ENCODE data around the gene IDH1. TPM values are rescaled to one million over a fixed set of nuclear protein-coding genes. Genes with fewer than 3 reads are reported as not detected.
"Not testable (repeated sequence)": the region's sequence is repeated elsewhere in the genome, so short reads cannot be mapped to it uniquely, and the experiment has no call there.

The IDH1 gene
- 123 and 130 TPM in 2 replicates for polyA plus RNA-seq (2014; cell fraction: cytosol; rRNA removed)
- 64.9 and 71.1 TPM in 2 replicates for polyA plus RNA-seq (2014; cell fraction: nucleus; rRNA removed)

GRCh38 chr2:208254871-208255556 lies at the start of gene IDH1:
Gene IDH1 (minus strand): TSS chr2:208255071. CDS start chr2:208251551, 3,520 bp downstream.
- DNase-seq (ENCODE audit: low spot score) = peak; percentile 93

GRCh38 chr2:208304157-208304556 lies 49.3 kb upstream of the IDH1 start:
- DNase-seq (ENCODE audit: low spot score) = no peak

GRCh38 chr2:208300847-208301618 lies 46.2 kb upstream of the IDH1 start:
- DNase-seq (ENCODE audit: low spot score) = no peak

GRCh38 chr2:208297961-208298360 lies 43.1 kb upstream of the IDH1 start:
- no peak for DNase-seq (ENCODE audit: low spot score)

GRCh38 chr2:208296610-208297009 lies 41.7 kb upstream of the IDH1 start:
- DNase-seq (ENCODE audit: low spot score) = no peak

- no peak for DNase-seq (ENCODE audit: low spot score)
Observed at GRCh38 chr2:208295834-208296233, 41.0 kb upstream of the IDH1 start.

- DNase-seq (ENCODE audit: low spot score) = no peak
Observed at GRCh38 chr2:208294482-208295024, 39.7 kb upstream of the IDH1 start.

GRCh38 chr2:208285853-208286252 lies 31.0 kb upstream of the IDH1 start:
- no peak for DNase-seq (ENCODE audit: low spot score)

- no peak for DNase-seq (ENCODE audit: low spot score)
Observed at GRCh38 chr2:208280933-208281332, 26.1 kb upstream of the IDH1 start.

GRCh38 chr2:208280234-208280633 lies 25.4 kb upstream of the IDH1 start:
- DNase-seq (ENCODE audit: low spot score) = no peak

GRCh38 chr2:208279236-208279635 lies 24.4 kb upstream of the IDH1 start:
- DNase-seq (ENCODE audit: low spot score) = no peak

- no peak for DNase-seq (ENCODE audit: low spot score)
Observed at GRCh38 chr2:208278549-208278948, 23.7 kb upstream of the IDH1 start.

- DNase-seq (ENCODE audit: low spot score) = no peak
Observed at GRCh38 chr2:208274748-208275147, 19.9 kb upstream of the IDH1 start.

- DNase-seq (ENCODE audit: low spot score) = no peak
Observed at GRCh38 chr2:208269091-208269490, 14.2 kb upstream of the IDH1 start.

GRCh38 chr2:208268156-208268952 lies 13.5 kb upstream of the IDH1 start:
- no peak for DNase-seq (ENCODE audit: low spot score)

GRCh38 chr2:208267526-208267925 lies 12.7 kb upstream of the IDH1 start:
- not testable (repeated sequence) for DNase-seq (ENCODE audit: low spot score)

- no peak for DNase-seq (ENCODE audit: low spot score)
Observed at GRCh38 chr2:208266936-208267335, 12.1 kb upstream of the IDH1 start.

- no peak for DNase-seq (ENCODE audit: low spot score)
Observed at GRCh38 chr2:208266553-208266893, 11.7 kb upstream of the IDH1 start.

- DNase-seq (ENCODE audit: low spot score) = peak; percentile 99
Observed at GRCh38 chr2:208265801-208266552, 11.1 kb upstream of the IDH1 start, which contains the start of gene PIKFYVE. Gene PIKFYVE (plus strand): TSS chr2:208266255. CDS start chr2:208271520, 5,265 bp downstream.

- DNase-seq (ENCODE audit: low spot score) = peak; percentile 45
Observed at GRCh38 chr2:208265371-208265800, 10.5 kb upstream of the IDH1 start.

All from SK-N-DZ (cell line).